Measurements from ENCODE around the gene LRRC34.

GRCh38 chr3:169787120-169787519 lies 25.6 kb downstream of the LRRC34 start:
- TF ChIP-seq CTCF (IDR thresholded peaks at IDR 0.05; ENCODE audit: low read depth, low read length, missing input control) (no peak), FOXA1 (IDR thresholded peaks at IDR 0.05) (no peak), TAF1 (conservative IDR thresholded peaks at IDR 0.05) (no peak)

Measured in liver (tissue), 3 donors.